ENCODE measurements around the gene LRRC43.

DNA sequence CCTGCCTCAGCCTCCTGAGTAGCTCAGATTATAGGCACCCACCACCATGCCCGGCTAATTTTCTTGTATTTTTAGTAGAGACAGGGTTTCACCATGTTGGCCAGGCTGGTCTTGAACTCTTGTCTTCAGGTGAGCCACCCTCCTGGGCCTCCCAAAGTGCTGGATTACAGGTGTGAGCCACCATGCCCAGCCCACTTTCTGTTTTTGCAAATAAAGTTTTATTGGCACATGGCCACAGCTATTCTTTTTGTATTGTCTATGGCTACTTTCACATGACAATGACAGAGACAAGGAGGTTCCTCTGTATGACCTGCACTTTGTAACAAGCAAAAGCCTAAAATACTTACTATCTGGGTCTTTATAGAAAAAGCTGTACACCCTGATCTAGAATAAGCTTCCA lies 62.6 kb downstream of the LRRC43 start:
- TF ChIP-seq, protein P1, sequence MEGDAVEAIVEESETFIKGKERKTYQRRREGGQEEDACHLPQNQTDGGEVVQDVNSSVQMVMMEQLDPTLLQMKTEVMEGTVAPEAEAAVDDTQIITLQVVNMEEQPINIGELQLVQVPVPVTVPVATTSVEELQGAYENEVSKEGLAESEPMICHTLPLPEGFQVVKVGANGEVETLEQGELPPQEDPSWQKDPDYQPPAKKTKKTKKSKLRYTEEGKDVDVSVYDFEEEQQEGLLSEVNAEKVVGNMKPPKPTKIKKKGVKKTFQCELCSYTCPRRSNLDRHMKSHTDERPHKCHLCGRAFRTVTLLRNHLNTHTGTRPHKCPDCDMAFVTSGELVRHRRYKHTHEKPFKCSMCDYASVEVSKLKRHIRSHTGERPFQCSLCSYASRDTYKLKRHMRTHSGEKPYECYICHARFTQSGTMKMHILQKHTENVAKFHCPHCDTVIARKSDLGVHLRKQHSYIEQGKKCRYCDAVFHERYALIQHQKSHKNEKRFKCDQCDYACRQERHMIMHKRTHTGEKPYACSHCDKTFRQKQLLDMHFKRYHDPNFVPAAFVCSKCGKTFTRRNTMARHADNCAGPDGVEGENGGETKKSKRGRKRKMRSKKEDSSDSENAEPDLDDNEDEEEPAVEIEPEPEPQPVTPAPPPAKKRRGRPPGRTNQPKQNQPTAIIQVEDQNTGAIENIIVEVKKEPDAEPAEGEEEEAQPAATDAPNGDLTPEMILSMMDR (IDR thresholded peaks at IDR 0.05; ENCODE audit: poor library complexity, severe bottlenecking): no peak
- no peak for TF ChIP-seq EZH2 (IDR thresholded peaks at IDR 0.05; ENCODE audit: borderline replicate concordance, insufficient read depth, low read length, poor library complexity, severe bottlenecking)
- TF ChIP-seq POLR2AphosphoS5 (IDR thresholded peaks at IDR 0.05): no peak

Measured in neural cell (in vitro differentiated cells).